Spleen (tissue), 7 donors: ENCODE results near the gene NKIRAS1.

Experiments
- CTCF ChIP-seq, 11 experiments: fragments of 200-600 bp in 7 of 11; fragments of 450-650 bp in 4 of 11; sonication (generic) in 4 of 11; IDR thresholded peaks in 8 of 11; conservative IDR thresholded peaks in 3 of 11; 1 replicate in 7 of 11; 2 replicates in 4 of 11; pipeline versions ENCODE4 v1.4.0 to v1.8.0; 2016 to 2021; ENCODE audit warnings: antibody characterized with exemption in 11 of 11, inconsistent platforms in 4 of 11, mild to moderate bottlenecking in 1 of 11
- POLR2A ChIP-seq, 3 donors: fragments of 450-650 bp; IDR thresholded peaks; one replicate each; pipeline ENCODE4 v1.5.1; 2017; ENCODE audit warnings: antibody characterized with exemption in 3 of 3, mild to moderate bottlenecking in 1 of 3
- donor health status: DM: no; HTN: no; CAD: no; lungs with moderate emphysema.
- donor health status: DM: no; HTN: no; CAD: no.
- donor health status: DM: no; HTN: no; CAD: no.

DNA sequence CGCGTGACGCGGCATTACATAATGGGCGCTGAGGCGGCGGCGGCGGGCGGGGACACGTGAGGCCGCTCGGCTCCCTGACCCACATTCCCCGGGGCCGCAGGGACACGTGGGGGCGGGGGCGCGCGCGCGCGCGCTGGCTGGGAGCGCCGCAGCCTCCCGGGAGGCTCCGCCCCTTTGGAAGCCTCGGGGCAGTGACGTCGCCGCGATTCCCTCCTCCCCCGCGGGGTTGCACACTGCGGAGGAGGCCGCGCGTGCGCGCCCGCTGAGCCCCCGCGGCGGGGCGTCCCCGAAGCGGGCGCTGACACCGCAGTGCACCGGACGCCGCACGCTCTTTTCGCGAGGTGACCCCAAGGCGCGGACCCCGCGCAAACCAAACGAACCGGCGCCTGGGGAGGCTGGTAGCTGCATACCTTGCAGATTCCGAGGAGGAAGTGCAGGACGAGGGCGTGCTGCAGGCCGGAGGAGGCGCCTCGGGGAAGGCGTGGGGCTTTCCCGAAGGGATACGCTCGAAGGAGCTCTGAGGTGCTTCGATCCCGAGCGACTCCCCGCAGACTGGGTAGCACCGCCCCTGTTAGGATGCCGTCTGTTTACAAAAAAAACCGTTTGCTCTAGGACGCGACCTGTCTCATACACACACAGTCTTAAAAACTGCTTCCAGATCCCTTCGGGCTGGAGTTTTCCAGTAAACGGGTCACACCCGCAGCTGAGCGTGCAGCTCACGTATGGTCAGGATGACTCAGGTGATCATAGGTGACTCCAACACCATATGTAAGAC is 29.3 kb upstream of the NKIRAS1 start:
- TF ChIP-seq POLR2A (IDR thresholded peaks at IDR 0.05) (no peak), CTCF (IDR thresholded peaks at IDR 0.05 in 8 of 11, conservative IDR thresholded peaks at IDR 0.05 in 3 of 11) (peak in 4 of 11 experiments; percentile 10 to 41 (median 24))
